ENCODE data around the gene THNSL1.

Gene THNSL1

DNA sequence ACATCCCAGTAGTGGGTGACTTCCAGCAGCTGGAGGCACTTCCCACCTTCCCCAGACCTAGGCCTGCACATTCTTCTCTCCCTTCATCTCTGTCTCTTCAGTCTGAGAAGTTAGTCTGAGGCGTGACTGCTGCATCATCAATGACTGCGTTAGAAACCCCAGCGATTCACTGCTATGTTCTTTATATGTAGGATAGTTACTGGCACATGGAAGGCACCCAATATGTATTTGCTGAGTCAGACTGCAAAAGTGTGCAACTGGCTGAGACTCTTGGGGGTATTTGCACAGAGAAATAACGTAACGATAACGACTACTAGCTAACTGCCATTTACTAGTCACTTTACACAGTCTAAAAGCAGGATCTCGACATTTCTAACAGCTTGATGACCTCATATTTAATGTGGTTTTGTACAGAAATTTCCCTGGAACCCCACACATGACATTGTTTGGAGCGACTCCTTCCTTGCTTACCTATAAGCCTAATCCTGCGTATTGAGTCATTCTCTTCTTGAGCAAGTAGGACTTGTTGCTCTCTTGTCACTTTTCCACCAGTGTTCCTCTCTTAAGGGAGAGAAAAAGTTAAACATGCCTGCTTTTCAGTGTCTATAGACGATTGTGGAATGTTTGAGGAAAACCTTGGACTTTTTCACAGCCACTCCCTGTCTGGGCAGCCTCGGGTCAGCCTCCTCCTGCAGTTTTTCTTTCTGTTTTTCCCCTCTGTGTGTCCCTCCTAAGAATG lies 45.5 kb downstream of the THNSL1 start:
- no peak for DNase-seq

GRCh38 chr10:25063157-25063556 lies 46.7 kb downstream of the THNSL1 start:
- no peak for DNase-seq

DNA sequence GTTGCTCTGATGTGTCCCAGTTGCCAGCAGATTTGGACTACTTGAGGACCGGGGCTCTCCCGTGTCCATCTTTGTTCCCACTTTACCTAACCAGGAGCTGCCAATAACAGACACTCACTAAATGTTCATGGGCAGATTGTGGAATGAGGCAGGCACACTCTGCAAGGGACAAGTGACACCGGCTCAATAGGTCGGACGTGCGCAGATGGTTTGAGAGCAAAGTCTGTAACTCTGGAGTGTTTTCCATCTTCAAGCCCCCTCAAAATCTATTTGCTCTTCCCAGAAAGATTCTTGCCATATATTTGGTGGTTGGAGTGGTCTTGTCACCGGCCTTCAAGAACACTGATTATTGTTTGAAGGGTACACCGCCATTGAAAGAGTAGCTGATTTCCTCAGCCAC lies 47.2 kb downstream of the THNSL1 start:
- DNase-seq, result no peak

GRCh38 chr10:25064401-25064800 lies 48.0 kb downstream of the THNSL1 start:
- DNase-seq, result no peak

GRCh38 chr10:25065761-25066476 lies 49.5 kb downstream of the THNSL1 start:
- DNase-seq, result no peak

DNA sequence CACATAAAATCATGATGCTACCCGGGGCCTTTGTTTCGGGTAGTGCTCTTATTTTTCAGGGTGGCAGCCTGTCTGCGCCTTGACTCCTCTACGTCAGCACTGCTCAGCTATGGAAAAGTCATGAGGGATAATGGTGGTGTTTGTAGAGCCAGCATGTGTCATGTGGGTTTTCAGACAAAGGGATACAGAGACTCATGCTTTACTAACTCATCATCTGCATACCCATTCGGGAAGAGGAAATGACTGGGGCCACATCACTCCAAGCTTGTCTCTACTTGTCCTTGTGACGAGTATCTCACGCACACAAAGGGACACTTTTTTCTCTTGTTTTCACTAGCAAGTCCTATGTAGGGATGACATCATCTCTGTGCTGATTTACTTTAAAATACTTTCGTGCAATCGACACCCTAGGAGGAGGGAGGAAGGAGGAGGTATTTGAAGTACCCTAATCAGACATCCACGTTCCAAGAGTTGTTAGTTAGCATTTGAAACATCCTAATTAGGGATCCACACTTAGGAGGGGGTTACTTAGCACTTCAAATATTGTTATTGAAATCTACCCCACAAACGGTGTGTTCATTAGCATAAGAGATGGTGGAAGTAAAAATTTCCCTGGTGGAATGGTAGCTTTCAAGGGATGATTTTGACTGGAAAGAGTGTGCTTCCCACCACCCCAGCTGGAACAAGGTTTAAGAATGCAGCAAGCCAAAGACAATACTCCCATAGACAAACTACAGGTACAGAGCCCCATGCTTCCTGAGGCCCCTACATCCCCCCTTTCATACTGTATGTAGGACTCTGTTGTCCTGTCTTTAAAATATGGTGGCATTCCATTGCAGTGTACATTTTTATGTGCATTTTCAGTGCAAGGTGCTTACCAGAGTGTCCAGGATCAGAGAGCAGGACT lies 52.0 kb downstream of the THNSL1 start:
- no peak for DNase-seq

- no peak for DNase-seq
Measured at GRCh38 chr10:25071227-25071626, 54.8 kb downstream of the THNSL1 start.

GRCh38 chr10:25072786-25073185 lies 56.4 kb downstream of the THNSL1 start:
- DNase-seq, result no peak

DNA sequence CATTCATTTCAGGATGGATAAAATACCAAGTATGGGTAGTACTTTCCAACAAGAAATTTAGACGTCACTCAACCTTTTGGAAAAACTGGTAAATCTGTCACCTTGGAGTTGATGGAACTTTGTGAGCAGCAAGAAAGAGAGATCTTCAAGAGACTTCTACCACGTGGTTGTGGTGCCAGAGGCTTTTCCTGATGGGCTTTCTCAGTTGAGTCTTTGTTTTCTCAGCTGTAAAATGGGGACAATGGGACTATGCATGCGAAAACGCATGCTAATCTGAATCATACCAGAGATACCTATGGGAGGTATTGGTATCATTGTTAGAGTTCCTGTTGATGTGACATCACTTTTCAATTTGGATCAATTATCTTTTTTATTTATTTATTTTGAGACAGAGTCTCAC lies 59.4 kb downstream of the THNSL1 start:
- no peak for DNase-seq
